ENCODE results near the gene CPAMD8.

- TF ChIP-seq, protein P1, sequence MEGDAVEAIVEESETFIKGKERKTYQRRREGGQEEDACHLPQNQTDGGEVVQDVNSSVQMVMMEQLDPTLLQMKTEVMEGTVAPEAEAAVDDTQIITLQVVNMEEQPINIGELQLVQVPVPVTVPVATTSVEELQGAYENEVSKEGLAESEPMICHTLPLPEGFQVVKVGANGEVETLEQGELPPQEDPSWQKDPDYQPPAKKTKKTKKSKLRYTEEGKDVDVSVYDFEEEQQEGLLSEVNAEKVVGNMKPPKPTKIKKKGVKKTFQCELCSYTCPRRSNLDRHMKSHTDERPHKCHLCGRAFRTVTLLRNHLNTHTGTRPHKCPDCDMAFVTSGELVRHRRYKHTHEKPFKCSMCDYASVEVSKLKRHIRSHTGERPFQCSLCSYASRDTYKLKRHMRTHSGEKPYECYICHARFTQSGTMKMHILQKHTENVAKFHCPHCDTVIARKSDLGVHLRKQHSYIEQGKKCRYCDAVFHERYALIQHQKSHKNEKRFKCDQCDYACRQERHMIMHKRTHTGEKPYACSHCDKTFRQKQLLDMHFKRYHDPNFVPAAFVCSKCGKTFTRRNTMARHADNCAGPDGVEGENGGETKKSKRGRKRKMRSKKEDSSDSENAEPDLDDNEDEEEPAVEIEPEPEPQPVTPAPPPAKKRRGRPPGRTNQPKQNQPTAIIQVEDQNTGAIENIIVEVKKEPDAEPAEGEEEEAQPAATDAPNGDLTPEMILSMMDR (IDR thresholded peaks at IDR 0.05; ENCODE audit: poor library complexity), result no peak
- TF ChIP-seq EZH2phosphoT487 (IDR thresholded peaks at IDR 0.05; ENCODE audit: low read depth, severe bottlenecking, unreplicated experiment), result no peak
These were observed 153.0 kb downstream of the CPAMD8 start for GRCh38 chr19:16873594-16873993.
